ENCODE data around the gene TULP1.
"Not testable (repeated sequence)": the region's sequence is repeated elsewhere in the genome, so short reads cannot be mapped to it uniquely, and the experiment has no call there.

The TULP1 gene

DNA sequence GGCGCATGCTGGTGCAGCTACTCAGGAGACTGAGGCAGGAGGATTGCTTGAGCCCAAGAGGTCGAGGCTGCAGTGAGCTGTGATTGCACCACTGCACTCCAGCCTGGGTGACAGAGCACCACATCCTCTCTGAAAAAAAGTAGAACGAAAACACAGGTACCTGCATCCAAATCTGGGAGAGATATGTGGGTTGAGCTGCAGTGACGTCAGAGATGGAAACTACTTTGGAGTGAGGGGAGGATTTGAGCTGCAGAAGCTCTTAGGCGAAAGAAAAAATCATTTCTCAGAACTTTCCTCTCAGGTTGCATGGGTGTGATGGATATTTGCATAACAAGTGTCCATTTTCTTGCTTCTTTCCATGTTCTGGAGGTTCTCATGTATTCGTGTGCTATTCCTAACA is 4.0 kb upstream of the TULP1 start:
- TF ChIP-seq EZH2 (IDR thresholded peaks at IDR 0.05) = no peak
- TF ChIP-seq FOXP2 (optimal IDR thresholded peaks at IDR 0.05; ENCODE audit: control extremely low read depth, extremely low read length, insufficient read depth) = no peak
- no peak for TF ChIP-seq POLR2AphosphoS5 (IDR thresholded peaks at IDR 0.05; ENCODE audit: borderline replicate concordance, low read depth, low read length)
- Histone ChIP-seq H3K9me3 (ENCODE audit: low read depth, low read length) (no peaks in the 10 kb centered on the region), H3K9ac (ENCODE audit: insufficient read length) (no peak overlapping the region), H3K27ac (no peak overlapping the region), H3K36me3 (ENCODE audit: insufficient read depth, low read length) (no peaks in the 10 kb centered on the region), H3K4me3 (no peak overlapping the region)
- no peak for DNase-seq (ENCODE audit: low read depth, low spot score)

DNA sequence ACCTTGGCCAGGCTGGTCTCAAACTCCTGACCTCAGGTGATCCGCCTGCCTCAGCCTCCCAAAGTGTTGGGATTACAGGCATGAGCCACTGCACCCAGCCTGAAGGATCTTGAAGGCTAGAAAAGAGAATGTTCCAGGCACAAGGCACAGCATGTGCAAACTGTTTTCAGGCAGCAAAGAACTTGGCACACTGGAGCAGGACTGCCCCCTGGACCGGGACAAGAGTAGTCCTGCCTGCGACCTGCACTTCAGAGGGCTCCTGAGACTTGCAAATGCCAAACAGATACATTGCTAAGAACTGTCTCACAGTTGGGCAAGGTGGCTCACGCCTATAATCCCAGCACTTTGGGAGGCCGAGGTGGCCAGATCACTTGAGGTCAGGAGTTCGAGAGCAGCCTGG is 3.2 kb upstream of the TULP1 start:
- not testable (repeated sequence) for H3K4me3 ChIP-seq; H3K36me3 ChIP-seq (ENCODE audit: insufficient read depth, low read length); H3K27ac ChIP-seq; DNase-seq (ENCODE audit: low read depth, low spot score); H3K9ac ChIP-seq (ENCODE audit: insufficient read length); H3K9me3 ChIP-seq (ENCODE audit: low read depth, low read length)

DNA sequence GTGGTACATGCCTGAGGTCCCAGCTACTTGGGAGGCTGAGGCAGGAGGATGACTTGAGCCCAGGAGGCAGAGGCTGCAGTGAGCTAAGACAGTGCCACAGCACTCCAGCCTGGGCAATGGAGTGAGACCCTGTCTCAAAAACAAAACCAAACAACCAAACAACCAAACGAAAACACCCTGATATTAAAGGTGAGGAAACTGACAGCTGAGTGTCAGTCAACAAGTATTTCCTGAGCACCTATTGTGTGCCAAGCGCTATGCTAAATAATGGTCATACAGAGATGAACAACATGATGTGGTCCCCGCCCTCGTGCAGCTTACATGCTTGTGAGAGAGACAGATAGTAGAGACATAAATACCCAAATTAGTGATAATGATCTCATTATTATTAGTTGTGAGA is 1.9 kb upstream of the TULP1 start:
- no peak overlapping the region for H3K27ac ChIP-seq
- H3K9me3 ChIP-seq (ENCODE audit: low read depth, low read length) = no peaks in the 10 kb centered on the region
- TF ChIP-seq EZH2 (IDR thresholded peaks at IDR 0.05) (no peak), POLR2AphosphoS5 (IDR thresholded peaks at IDR 0.05; ENCODE audit: borderline replicate concordance, low read depth, low read length) (no peak), FOXP2 (optimal IDR thresholded peaks at IDR 0.05; ENCODE audit: control extremely low read depth, extremely low read length, insufficient read depth) (no peak)
- H3K4me3 ChIP-seq = no peak overlapping the region
- DNase-seq (ENCODE audit: low read depth, low spot score) = no peak
- no peak overlapping the region for H3K9ac ChIP-seq (ENCODE audit: insufficient read length)
- H3K36me3 ChIP-seq (ENCODE audit: insufficient read depth, low read length) = no peaks in the 10 kb centered on the region

DNA sequence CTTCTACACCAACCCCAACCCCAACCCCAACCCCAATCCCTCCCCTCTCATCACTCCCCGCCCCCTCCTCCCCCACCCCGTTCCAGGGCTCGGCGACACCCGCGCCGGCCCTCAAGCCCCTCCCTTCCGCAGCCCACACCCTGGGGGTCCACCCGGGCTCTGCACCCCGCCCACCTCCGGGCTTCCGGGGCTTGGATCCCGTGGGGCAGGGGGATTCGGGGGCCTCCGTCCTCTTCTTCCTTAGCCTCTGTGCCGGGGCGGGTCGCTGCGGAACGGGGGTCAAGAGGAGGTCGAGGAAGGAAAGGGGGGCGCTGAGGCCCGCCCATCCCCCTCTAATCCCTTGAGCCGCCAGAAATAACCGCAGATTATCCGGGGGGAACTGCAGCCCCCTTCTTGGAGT is 690 bp downstream of the TULP1 start:
- Histone ChIP-seq H3K36me3 (ENCODE audit: insufficient read depth, low read length) (no peaks in the 10 kb centered on the region), H3K9me3 (ENCODE audit: low read depth, low read length) (no peaks in the 10 kb centered on the region), H3K27ac (no peak overlapping the region), H3K4me3 (no peak overlapping the region), H3K9ac (ENCODE audit: insufficient read length) (no peak overlapping the region)
- no peak for TF ChIP-seq EZH2 (IDR thresholded peaks at IDR 0.05)
- no peak for TF ChIP-seq POLR2AphosphoS5 (IDR thresholded peaks at IDR 0.05; ENCODE audit: borderline replicate concordance, low read depth, low read length)
- no peak for TF ChIP-seq FOXP2 (optimal IDR thresholded peaks at IDR 0.05; ENCODE audit: control extremely low read depth, extremely low read length, insufficient read depth)
- DNase-seq (ENCODE audit: low read depth, low spot score) = no peak

DNA sequence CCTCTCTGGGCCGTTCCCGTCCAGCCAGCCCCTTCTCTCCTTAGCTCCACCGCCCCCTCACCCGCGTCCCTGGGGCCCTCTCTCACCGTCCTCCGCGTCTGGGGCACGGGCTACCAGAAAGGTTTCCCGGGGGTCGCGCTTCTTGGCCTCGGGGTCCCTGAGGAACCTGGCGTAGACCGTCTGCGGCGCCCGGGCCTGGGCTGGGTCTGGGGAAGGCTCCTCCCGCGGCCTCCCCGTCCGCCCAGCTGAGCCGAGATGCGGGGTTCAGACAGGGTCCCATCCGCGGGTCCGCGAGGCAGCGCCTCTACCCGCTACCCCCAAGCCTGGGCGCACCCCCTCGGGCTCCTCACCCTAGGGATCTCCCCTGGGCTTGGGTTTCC is 1.1 kb downstream of the TULP1 start:
- no peaks in the 10 kb centered on the region for H3K9me3 ChIP-seq (ENCODE audit: low read depth, low read length)
- no peak for DNase-seq (ENCODE audit: low read depth, low spot score)
- H3K27ac ChIP-seq = no peak overlapping the region
- H3K4me3 ChIP-seq = no peak overlapping the region
- H3K9ac ChIP-seq (ENCODE audit: insufficient read length) = no peak overlapping the region
- no peaks in the 10 kb centered on the region for H3K36me3 ChIP-seq (ENCODE audit: insufficient read depth, low read length)
- TF ChIP-seq POLR2AphosphoS5 (IDR thresholded peaks at IDR 0.05; ENCODE audit: borderline replicate concordance, low read depth, low read length) (no peak), FOXP2 (optimal IDR thresholded peaks at IDR 0.05; ENCODE audit: control extremely low read depth, extremely low read length, insufficient read depth) (no peak), EZH2 (IDR thresholded peaks at IDR 0.05) (no peak)

DNA sequence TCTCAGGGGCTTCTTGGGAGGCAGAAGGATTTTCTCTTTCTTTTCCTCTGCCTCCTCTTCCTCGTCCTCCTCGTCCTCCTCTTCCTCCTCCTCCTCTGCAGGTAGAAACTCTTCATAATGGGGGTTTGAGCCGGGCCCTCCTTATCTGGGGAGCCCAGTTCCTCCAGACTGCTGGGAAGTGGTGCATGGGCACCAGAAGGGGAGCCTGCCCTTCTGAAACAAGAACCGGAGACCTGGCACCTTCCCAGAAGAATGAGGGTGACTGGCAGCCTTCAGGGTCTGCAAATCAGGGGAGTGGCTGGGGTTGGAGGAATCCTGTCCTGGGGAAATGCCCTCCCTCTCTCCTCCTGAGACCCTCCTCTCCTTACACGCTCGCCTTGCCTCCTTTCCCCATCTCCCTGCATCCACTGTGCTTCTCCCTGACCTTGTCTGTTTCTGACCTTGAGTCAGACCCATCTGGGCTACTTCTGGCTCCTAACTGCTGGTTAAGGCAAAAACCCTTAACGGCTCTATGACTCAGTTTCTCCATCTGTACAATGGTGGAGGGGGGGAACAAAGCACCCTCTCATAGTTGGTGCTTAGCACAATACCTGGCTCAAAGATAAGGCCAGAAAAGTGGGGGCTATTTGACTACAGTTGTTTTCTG is 1.7 kb downstream of the TULP1 start:
- TF ChIP-seq FOXP2 (optimal IDR thresholded peaks at IDR 0.05; ENCODE audit: control extremely low read depth, extremely low read length, insufficient read depth) = no peak
- no peak for TF ChIP-seq POLR2AphosphoS5 (IDR thresholded peaks at IDR 0.05; ENCODE audit: borderline replicate concordance, low read depth, low read length)
- TF ChIP-seq EZH2 (IDR thresholded peaks at IDR 0.05) = no peak
- Histone ChIP-seq H3K4me3 (no peak overlapping the region), H3K9me3 (ENCODE audit: low read depth, low read length) (no peaks in the 10 kb centered on the region), H3K27ac (no peak overlapping the region), H3K9ac (ENCODE audit: insufficient read length) (no peak overlapping the region), H3K36me3 (ENCODE audit: insufficient read depth, low read length) (no peaks in the 10 kb centered on the region)
- DNase-seq (ENCODE audit: low read depth, low spot score) = no peak

DNA sequence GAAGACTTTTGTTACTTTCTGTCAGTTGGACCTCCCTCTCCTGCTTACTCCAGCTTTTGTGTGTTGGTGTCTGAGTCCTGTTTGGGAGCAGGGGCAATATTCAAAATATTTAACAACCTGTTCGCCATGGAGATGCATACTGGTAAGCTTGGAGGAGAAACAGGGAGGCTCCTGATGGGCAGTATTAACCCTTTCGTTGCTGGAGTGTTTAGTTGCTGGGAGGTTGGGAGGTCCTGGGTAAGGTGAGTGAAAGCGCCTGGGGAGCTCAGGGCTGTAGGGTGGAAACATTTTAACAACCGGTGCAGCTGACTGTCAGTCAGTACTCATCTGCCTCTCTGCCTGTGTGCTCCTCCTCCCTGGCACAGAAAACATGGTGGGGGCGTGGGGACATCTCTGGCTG is 4.2 kb downstream of the TULP1 start:
- no peak for DNase-seq (ENCODE audit: low read depth, low spot score)
- H3K4me3 ChIP-seq = no peak overlapping the region
- H3K9me3 ChIP-seq (ENCODE audit: low read depth, low read length) = no peaks in the 10 kb centered on the region
- H3K9ac ChIP-seq (ENCODE audit: insufficient read length) = no peak overlapping the region
- no peak overlapping the region for H3K27ac ChIP-seq
- no peaks in the 10 kb centered on the region for H3K36me3 ChIP-seq (ENCODE audit: insufficient read depth, low read length)
- TF ChIP-seq EZH2 (IDR thresholded peaks at IDR 0.05) = no peak
- no peak for TF ChIP-seq FOXP2 (optimal IDR thresholded peaks at IDR 0.05; ENCODE audit: control extremely low read depth, extremely low read length, insufficient read depth)
- no peak for TF ChIP-seq POLR2AphosphoS5 (IDR thresholded peaks at IDR 0.05; ENCODE audit: borderline replicate concordance, low read depth, low read length)

DNA sequence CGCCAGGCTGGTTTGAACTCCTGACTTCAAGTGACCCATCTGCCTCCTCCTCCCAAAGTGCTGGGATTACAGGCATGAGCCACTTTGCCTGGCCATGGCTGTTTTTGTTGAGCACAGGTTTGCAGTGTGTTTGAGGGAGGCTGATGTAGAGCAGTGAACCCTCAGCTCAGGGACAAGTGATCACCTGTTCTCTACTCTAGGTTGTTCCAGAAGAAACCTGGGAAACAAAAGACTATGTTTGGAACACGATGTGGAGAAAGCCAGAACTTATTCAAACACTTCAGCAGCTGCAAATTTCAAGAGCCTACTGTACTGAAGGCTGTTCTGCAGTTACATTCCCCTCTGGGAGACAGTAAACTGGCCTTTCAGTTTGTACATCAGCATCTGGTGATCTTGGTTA is 4.7 kb downstream of the TULP1 start:
- no peak for TF ChIP-seq FOXP2 (optimal IDR thresholded peaks at IDR 0.05; ENCODE audit: control extremely low read depth, extremely low read length, insufficient read depth)
- TF ChIP-seq EZH2 (IDR thresholded peaks at IDR 0.05) = no peak
- TF ChIP-seq POLR2AphosphoS5 (IDR thresholded peaks at IDR 0.05; ENCODE audit: borderline replicate concordance, low read depth, low read length) = no peak
- Histone ChIP-seq H3K36me3 (ENCODE audit: insufficient read depth, low read length) (no peaks in the 10 kb centered on the region), H3K4me3 (no peak overlapping the region), H3K9me3 (ENCODE audit: low read depth, low read length) (no peaks in the 10 kb centered on the region), H3K27ac (no peak overlapping the region), H3K9ac (ENCODE audit: insufficient read length) (no peak overlapping the region)
- DNase-seq (ENCODE audit: low read depth, low spot score) = no peak

DNA sequence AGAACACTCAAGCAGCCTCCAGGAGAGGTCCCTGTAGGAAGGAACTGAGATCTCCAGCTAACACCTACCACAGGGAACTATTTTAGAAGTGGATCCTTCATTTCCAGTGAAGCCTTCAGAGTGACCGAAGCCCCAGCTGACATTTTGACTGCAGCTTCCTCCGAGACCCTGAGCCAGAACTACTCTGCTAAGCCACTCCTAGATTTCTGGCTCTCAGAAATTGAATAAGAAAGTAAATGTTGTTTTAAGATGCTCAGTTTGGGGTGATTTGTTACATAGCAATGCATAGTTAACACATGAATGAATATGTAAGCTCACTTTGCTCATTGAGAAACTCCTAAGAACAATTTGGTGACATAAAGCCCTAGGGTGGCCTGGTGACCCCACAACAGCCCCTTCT is 5.5 kb downstream of the TULP1 start:
- no peaks in the 10 kb centered on the region for H3K36me3 ChIP-seq (ENCODE audit: insufficient read depth, low read length)
- no peak for DNase-seq (ENCODE audit: low read depth, low spot score)
- H3K9ac ChIP-seq (ENCODE audit: insufficient read length) = no peak overlapping the region
- TF ChIP-seq POLR2AphosphoS5 (IDR thresholded peaks at IDR 0.05; ENCODE audit: borderline replicate concordance, low read depth, low read length) = no peak
- H3K9me3 ChIP-seq (ENCODE audit: low read depth, low read length) = no peaks in the 10 kb centered on the region
- H3K27ac ChIP-seq = no peak overlapping the region
- no peak overlapping the region for H3K4me3 ChIP-seq

All from SK-N-MC (cell line).